ENCODE measurements around the gene TRMT10B.

TRMT10B gene, protein sequence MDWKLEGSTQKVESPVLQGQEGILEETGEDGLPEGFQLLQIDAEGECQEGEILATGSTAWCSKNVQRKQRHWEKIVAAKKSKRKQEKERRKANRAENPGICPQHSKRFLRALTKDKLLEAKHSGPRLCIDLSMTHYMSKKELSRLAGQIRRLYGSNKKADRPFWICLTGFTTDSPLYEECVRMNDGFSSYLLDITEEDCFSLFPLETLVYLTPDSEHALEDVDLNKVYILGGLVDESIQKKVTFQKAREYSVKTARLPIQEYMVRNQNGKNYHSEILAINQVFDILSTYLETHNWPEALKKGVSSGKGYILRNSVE

DNA sequence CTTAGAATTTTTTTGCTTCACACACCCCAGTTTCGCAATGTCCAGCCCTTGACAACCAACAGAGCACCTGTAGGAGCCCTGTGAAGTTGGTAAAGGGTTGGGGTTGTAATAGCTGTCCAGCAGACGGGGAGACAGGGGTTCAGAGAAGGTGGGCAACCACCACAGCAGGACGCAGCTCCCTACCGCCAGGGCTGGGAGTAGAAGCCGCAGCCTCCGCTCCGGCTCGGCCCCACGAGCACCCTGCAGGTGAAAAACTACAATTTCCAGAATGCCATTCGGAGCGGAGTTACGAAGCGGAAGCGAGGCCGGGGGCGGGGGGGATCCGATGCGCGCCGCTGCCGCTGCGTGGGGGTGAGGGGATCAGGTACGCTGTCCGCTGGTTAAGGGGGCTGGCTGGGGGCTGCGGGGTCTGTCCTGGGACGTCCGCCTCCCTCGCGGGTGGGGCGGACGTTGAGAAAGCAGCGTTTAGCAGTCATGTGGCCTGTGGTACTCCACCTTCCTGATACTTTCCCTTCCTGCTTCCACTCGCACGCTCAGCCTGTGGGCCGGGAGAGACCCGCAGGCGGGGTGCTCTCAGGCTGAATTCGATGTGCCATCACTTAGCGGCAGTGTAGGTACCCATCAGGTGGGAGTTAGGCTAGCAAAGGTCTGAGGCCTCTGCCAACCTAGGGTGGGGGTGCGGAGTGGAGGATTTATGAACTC, at the start of gene TRMT10B:
Gene TRMT10B, plus strand, starts transcription at position 317 of the 702 bp plus-strand sequence. CDS start 8,127 bp downstream, outside the sequence.
- peak; percentile 41 to 73 (median 60) for DNase-seq (ENCODE audit: low read depth in 4 of 4, low spot score in 1 of 4)

DNA sequence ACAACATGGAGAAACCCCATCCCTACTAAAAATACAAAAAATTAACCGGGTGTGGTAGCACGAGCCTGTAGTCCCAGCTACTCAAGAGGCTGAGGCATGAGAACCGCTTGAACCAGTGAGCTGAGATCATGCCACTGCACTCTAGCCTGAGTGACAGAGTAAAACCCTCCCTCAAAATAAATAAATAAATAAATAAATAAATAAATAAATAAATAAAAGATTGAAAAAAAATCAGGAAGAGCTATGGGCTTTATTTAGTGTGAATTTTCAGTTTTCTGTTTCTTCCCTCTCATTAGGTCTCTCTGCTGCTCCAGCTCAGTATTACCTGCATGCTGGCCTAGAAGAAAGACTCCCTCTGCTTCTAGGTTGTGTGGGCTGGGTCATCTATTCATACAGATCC, 47.8 kb upstream of the TRMT10B start:
- DNase-seq (ENCODE audit: low read depth in 4 of 4, low spot score in 1 of 4) = no peak

DNA sequence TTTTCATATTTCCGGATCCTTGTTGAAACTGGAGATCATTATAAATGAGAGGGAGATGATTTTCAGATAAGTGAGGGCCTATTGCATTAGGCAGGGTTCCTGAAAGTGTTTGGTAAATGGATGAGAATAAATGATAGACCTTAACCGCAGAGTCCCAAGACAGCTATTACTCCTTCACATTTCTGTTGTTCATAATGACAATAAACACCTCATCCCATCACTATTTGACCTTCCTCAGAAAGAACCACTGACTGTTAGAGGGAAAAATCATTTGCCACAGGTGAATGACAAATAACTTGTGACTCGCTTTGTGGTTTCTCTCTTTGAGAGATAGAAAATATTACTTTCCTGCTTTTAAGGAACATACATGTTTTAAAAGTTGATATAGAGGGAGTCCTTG, 47.3 kb upstream of the TRMT10B start:
- DNase-seq (ENCODE audit: low read depth in 4 of 4, low spot score in 1 of 4) = no peak

DNA sequence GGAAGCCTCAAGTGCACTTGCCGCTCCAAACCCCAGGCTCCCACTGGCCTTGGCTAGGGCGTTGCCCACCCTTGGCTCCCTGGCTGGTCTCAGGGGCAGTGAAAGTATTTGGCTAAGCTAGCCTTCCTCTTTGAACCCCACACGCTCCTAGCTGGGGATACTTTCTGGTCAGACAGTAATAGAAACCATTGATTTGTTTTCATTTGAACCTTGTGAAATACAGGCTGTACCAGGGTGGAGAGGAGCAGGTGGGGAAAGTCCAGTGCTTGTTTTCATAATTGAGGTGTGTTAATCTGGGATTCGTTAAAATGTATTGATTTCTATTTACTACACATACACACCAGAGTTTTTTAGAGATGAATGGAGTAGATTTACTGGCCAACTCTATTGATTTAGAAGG, 45.9 kb upstream of the TRMT10B start:
- no peak for DNase-seq (ENCODE audit: low read depth in 4 of 4, low spot score in 1 of 4)

DNA sequence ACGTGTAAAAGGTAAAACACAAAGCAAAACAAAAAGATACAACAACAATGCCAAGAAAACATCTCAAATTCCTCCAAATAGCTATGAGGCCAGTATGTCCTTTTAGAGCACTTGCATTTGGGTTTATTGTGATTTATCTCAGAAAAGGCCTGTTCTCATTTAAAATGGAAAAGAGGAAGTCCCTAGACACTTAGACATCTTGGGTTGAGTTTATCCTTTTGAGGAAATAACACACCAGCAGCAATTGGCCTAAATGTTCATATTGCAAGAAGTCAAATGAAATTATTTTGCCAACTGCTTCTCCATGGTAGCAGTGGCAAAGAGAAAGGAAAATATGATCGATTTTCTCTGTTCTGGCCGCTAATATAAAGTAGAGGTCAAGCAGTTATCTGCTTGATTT, 43.6 kb upstream of the TRMT10B start:
- DNase-seq (ENCODE audit: low read depth in 4 of 4, low spot score in 1 of 4) = no peak

DNA sequence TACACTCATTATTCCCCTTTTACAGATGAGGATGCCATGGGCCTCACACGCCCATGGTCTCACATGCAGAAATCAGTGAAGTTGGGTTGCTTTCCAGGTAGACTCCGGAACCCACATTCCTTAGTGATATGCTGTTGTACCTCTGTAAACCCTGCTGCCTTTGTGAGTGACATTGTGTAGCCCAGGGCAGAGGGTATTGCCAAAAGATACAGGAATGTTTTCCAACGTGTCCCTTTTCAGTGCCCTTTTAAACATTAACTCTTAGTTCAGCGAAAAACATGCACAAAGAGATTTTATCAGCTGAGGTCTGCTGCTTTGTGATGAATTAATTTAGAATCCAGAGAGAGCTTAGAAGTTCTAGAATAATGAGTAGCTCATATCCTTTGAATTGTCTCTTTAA, 38.3 kb upstream of the TRMT10B start:
- no peak for DNase-seq (ENCODE audit: low read depth in 4 of 4, low spot score in 1 of 4)

DNA sequence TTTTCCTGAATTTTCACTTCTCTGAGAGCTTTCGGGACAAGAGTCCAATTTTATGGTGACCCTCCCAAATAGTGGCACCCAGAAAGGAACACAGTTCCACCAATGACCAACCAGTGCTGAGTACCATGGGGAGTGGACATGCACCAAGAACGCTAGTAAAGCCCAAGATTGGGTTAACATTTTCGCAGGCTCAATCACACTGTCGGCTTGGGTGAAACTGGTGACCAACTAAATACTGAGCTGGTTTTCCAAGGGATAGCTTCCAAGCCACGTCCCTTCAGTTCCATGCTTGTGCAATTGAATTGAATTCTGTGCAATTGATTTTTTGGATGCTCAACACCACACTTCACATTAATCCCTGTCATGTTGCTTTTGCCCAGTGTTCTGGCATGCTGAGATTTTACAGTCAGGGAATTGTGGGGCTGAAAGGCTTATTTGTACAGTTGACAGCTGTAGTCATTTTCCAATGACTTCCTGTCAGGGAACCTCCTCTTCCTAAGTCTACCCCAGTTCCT, 37.6 kb upstream of the TRMT10B start:
- DNase-seq (ENCODE audit: low read depth in 4 of 4, low spot score in 1 of 4) = no peak

DNA sequence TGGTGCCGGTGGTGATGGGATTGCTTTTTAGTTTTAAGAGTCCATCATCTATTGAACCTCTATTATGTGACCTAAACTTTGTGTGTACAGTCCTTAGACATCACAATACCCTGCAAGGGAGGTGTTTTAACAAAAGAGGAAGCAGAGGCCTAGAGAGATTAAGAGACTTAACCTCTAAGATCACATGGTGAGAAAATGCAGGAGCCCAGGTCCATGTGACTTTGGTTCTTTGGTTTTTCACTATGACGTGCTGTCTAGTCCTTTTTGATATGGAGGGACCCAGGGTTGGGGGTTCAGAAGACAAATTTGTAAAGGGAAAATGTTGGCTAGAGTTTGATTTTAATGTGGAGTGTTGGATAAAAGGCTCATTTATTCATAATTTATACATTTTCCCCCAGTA, 34.1 kb upstream of the TRMT10B start:
- DNase-seq (ENCODE audit: low read depth in 4 of 4, low spot score in 1 of 4) = no peak

DNA sequence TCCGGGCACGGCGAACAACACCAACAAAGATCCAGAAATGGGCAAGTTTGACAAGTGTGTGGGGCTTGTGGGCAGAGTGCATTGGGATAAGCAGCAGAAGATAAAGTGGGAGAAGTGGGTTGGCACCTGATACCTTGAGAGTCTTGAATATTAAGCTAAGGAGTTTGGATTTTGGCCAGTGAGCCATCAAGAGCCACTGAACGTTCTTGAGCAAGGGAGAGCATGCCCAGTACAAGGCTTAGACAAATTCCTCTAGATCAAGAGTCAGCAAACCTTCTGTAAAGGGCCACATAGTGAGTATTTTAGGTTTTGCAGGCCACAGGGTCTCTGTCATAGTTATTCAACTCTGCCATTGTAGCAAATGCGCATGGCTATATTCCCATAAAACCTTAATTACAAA, 26.6 kb upstream of the TRMT10B start:
- DNase-seq (ENCODE audit: low read depth in 4 of 4, low spot score in 1 of 4) = no peak

DNA sequence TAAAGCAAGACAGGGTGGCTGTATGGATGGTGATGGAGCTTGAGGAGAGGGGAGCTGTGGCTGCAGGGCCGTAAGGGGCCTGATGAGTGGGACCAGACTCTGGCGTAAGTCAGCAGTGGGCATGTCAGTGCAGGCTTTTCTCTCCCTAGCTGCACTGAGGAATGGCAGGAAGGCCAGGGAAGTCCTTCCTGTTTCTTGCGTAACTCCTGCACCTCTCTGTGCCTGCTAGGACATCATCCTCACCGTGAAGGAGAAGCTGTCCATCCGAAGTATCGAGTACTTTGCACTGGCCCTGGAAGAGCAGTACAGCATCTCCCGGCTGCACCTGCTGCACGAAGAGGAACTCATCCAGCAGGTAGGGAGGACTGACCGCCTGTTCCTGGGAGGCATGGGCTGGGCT, 24.1 kb upstream of the TRMT10B start:
- no peak for DNase-seq (ENCODE audit: low read depth in 4 of 4, low spot score in 1 of 4)

DNA sequence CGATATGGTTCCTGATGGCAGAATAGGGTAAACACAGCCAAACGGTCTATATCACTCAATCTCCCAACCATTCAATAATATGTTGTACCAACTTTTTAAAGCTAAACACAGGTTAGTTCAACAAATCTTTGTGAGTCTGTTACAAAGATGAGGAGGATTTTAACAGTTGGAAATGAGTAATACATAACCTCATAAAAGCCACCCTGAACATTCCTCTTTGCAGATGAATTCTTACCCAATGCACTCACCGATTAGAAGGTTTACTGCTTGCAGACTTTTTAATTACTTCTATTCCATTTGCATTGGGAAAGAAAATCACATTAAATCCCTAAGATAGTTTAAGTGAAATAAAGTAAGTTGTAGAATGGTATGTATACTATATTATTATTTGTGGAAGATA, 23.3 kb upstream of the TRMT10B start:
- DNase-seq (ENCODE audit: low read depth in 4 of 4, low spot score in 1 of 4) = no peak

DNA sequence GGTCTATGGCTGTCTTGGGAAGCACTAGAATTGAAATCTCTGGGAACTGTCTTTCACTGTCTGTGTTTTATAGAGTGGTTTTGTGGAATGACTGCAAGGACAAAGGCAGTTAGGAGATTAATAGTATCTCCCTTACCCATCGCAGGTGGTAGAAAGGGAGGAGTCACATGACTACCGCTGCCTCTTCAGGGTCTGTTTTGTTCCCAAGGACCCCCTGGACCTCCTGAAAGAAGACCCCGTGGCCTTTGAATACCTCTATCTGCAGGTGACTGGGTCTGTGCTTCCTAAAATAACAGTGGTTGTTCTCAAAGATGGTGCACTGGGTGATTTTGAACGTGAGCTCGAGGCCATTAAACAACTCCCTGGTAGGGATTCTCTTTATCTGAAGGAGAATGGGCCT, 22.8 kb upstream of the TRMT10B start:
- no peak for DNase-seq (ENCODE audit: low read depth in 4 of 4, low spot score in 1 of 4)

DNA sequence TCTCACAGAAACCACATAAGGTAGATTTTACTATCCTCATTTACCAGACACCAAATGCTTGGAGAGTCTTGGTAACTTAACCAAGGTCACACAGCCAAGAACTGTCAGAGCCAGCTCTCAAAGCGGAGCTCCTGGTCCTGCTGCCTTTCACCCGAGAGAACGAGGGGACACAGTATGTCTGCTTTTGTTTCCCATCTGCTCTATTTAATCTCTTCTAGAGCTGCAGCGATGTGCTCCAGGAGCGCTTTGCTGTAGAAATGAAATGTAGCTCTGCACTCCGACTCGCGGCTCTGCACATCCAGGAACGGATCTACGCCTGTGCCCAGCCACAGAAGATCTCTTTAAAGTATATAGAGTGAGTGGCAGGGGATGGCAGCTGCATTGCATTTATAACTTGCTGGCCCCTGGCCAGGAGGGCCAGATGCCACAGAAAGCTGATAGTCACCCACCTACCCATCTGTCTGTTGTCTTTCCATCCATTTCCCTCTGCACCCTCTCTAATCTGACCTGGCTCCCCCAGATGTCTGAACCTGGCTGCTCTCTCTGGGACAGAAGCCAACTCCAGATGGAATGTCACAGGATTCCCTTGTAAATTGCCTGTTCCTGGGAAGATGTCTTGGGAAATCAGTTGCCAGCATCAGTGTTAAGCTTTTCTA, 21.4 kb upstream of the TRMT10B start:
- DNase-seq (ENCODE audit: low read depth in 4 of 4, low spot score in 1 of 4) = no peak

DNA sequence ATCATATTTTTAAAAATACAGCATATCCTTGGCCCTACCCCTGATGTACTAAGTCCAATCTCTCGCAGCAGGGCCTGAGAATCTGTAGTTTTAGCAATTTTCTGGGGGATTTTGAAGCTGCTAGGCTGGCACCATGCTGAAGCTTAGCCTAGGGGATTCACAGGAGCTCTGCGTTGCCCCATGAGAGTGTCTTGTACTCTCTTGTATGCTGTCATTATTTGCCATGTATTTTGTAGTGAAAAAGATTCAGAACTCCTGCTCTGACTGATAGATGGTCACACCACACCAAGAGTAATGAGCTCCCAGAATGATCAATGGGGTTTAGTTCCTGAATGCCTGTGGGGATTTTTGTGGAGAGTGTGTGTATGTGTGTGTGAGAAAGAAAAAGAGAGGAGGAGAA, 20.7 kb upstream of the TRMT10B start:
- no peak for DNase-seq (ENCODE audit: low read depth in 4 of 4, low spot score in 1 of 4)

DNA sequence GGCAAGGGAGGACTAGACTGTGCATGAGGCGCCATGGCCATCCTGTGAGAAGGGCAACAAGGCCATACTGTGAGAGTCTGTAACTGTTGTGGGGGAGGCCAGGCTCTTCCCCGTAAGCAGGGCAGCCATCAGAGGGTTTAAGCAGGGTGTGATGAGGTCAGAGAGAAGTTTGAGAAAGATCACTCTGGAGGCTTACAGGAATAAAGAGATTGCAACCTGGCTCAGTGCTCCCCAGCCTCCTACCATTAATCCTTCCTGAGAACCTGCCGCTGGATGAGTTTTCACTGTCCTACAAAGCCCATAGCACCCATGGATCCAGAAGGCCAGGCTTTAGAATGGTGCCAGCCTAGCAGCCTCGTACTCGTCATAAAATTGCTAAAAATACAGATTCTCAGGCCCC, 14.4 kb upstream of the TRMT10B start:
- DNase-seq (ENCODE audit: low read depth in 4 of 4, low spot score in 1 of 4) = no peak

DNA sequence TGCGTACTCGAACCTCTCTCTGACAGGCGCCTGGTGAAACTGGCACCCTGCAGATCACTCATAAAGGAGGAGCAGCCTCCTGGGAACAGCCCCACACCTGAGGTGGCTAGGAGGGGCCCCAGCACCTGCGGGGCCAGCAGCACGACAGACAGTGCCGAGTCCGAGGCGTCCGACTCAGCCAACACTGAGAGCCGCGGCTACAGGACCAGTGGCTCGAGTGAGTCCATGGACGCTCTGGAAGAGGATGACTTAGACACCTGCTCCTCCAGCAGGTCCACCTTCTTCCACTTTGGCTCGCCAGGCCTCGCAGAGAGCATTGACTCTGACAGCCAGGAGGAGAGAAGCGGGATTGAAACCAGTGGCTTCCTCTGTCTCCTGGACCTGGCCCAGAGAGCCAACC, 13.5 kb upstream of the TRMT10B start:
- no peak for DNase-seq (ENCODE audit: low read depth in 4 of 4, low spot score in 1 of 4)

DNA sequence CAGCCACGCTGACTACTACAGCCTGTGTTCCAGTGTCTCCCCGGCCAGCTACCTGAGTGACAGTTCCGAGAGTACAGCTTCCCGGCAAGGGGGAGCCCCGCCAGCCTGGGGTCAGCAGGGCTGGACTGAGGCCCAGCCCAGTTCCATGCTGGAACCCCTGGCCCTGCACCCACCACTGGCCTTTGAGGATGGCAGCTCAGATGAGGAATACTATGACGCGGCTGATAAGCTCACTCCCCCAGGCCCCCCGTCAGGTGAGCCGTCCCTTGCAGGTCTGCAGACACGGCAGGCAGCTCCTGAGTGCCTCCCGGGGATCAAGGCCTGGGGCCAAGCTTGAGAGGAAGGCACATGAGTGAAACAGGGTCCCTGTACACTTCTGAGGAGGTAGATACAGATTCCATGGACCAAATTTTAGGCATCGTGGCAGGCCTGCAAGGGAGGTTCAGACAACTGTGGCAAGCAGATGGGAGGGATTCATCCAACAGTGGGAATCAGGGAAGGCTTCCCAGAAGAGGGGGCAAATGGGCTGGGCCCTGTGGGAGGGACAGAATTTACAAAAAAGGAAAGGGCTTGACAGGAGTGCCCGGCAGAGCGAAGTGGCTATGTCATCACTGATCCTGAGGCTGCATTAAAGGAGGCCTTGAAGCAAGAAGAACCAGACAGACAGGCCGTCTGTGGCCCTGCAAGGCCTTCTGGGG, 12.8 kb upstream of the TRMT10B start:
- no peak for DNase-seq (ENCODE audit: low read depth in 4 of 4, low spot score in 1 of 4)

DNA sequence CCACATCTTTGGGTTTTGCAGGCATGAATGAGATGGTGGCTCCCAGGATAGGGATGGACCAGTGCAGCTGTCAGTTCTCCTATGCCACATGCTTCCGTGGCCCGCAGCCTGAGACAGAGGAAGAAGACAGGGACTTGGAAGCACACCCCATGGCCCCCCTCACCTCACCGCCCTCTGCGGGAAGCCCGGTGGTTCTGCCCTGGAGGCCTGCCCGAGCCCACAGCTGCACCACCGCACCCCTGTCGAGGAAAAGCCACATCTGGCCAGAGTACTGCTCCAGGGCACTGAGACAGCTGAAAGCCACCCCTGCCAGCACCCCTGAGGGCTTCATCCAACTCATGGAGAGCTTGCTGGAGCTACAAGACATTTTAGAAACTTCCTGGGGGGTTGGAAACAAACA, 7.6 kb upstream of the TRMT10B start:
- DNase-seq (ENCODE audit: low read depth in 4 of 4, low spot score in 1 of 4) = no peak

DNA sequence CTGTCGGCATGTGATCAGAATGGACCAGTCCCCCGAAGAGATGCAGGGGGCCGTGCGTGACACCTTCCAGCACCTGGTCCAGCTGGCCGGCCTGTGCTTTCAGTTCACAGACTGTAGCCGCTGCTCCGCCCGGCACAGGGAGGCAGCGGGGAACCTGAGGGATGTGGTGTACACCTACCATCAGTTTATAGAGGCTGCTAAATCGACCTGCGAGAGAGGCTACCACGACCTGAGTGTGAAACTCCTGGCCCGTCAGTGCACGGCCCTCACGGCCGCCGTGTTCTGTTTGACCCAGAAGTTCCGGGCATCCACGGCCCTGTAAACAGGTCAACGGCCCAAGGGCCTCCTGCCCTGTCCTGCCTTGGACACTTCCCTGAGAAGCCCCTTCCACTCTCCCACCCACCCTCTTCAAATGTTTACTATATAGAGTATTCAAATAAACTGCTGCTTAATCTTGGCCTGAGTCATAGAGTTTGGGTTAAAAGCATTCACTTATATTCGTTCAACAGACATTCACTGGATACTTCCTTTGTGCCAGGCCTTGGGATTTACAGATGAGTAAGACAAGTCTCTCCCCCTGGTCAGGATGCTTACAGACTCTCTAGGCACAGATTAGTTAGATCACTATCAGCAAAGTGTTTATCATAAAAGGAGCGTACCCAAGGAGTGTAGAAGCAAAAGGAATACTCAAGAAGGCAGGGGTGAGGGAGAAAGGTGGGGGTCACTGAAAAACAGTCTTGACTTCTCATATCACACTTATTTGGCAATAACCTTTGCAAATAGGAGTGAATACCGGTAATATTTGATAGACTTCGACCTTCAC, 6.9 kb upstream of the TRMT10B start:
- no peak for DNase-seq (ENCODE audit: low read depth in 4 of 4, low spot score in 1 of 4)

DNA sequence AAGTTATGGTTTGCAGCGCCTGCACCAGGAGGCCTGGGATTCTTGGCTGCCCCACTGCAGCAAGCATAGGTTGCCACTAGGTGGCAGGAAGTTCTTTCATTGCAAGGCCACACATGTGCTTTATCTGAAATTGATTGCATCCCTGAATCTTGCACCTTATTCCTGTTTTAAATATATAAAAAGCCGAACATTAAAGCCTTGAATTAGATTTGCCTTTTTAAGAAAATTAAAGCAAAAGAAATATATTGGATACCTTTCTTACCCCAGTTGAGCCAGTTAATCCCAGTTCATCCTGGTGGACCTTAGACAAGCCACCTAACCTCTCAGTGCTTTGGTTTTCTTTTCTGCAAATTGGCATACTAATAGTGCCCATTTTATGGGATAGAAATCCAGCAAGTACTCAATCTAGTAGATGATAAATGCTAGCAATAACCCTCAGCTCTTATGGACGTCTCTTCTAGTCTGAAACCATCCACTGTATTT, 6.3 kb upstream of the TRMT10B start:
- DNase-seq (ENCODE audit: low read depth in 4 of 4, low spot score in 1 of 4) = peak; percentile 13 to 43 (median 29)

DNA sequence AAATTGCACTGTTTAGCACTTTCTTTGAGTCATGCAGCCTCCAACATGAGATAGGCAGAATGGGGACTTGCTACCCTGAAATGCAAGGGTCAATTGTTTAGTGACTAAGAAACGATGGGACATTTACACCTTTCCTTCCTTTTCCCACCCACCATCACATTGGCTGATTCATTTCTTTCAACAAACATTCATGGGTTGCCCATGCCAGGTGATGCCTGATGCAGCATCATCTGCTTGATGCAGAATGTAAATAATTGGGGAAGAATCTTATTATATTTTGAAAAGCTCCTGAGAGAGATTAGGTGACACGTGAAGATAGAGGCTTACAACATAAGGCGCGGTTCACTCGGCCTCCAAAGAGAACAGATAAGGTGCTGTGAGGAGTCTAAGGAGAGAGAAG, 4.5 kb upstream of the TRMT10B start:
- no peak for DNase-seq (ENCODE audit: low read depth in 4 of 4, low spot score in 1 of 4)

Measured in stimulated activated CD4-positive, alpha-beta T cell treated with anti-CD3 and anti-CD28 coated beads, Interleukin-1b, Interleukin-23, amount 100 ng/mL, for 24 hours (primary cell).